ENCODE measurements around the gene SLC16A13.
"Not testable (repeated sequence)": the region's sequence is repeated elsewhere in the genome, so short reads cannot be mapped to it uniquely, and the experiment has no call there.

The SLC16A13 gene, protein sequence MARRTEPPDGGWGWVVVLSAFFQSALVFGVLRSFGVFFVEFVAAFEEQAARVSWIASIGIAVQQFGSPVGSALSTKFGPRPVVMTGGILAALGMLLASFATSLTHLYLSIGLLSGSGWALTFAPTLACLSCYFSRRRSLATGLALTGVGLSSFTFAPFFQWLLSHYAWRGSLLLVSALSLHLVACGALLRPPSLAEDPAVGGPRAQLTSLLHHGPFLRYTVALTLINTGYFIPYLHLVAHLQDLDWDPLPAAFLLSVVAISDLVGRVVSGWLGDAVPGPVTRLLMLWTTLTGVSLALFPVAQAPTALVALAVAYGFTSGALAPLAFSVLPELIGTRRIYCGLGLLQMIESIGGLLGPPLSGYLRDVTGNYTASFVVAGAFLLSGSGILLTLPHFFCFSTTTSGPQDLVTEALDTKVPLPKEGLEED

GRCh38 chr17:7035591-7036368 is at the start of gene SLC16A13:
Gene SLC16A13 (plus strand): TSS chr17:7036015. CDS start chr17:7036383, 368 bp downstream.
- DNase-seq (ENCODE audit: low spot score), result peak; percentile 99

DNA sequence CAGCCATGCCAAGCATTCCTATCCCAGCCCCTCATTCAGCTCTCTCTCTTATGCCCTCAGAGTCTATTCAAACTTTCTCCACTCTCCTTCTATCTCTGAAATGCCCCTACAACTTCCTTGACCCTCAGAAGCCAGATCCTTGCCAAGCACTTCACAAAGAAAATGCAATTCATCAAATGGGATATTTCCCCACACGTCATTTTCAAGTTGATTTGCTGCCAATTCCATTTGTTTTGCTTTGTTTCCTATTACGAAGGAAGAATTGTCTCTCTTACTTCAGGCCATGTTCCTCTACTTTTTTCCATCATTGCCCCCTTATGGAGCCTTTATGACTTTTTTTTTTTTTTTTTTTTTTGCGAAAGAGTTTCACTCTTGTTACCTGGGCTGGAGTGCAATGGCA is 49.1 kb upstream of the SLC16A13 start:
- no peak for DNase-seq (ENCODE audit: low spot score)

DNA sequence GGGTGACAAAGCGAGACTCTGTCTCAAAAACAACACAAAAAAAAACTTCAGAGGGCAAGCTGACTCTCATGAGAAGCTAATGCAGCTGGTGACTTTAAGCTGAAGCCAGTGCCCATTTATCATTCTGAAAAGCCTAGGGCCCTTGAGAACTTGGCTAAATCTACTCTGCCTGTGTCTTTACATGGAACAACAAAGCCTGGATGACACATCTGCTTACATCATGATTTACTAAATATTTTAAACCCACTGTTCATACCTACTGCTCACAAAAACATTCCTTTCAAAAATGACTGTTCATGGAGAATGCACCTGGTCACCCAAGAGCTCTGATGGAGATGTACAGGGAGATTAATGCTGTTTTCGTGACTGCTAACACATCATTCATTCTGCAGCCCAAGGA is 46.0 kb upstream of the SLC16A13 start:
- peak; percentile 47 for DNase-seq (ENCODE audit: low spot score)

GRCh38 chr17:6993613-6994056 is 42.2 kb upstream of the SLC16A13 start:
- DNase-seq (ENCODE audit: low spot score), result not testable (repeated sequence)

- no peak for DNase-seq (ENCODE audit: low spot score)
These were observed 41.7 kb upstream of the SLC16A13 start for GRCh38 chr17:6994118-6994598.

DNA sequence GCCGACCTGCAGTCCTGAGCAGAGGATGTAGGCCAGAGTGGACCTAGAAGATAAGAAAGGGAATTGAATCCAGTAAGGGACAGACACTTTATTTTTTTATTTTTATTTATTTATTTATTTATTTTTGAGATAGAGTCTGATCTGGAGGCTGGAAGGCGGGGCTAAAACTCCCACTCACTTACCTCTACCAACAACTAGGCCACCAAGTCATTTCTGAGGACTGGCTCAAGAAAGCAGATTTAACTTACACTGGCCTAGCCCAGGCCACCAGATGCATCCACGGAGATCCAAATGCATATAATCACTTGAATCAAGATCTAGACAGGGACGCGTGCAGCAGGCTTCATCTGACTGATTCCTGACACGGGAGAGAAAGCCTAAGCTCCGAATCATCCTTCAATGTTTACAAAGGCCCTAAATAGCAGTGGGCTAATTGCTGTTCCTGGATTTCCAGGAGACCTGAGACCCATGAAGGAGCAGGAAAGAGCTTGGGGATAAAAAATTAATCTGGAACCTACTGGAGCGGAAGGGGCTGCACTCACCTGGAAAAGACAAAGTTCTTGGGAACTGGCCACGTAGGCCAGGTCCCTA is 41.1 kb upstream of the SLC16A13 start:
- peak; percentile 68 for DNase-seq (ENCODE audit: low spot score)

DNA sequence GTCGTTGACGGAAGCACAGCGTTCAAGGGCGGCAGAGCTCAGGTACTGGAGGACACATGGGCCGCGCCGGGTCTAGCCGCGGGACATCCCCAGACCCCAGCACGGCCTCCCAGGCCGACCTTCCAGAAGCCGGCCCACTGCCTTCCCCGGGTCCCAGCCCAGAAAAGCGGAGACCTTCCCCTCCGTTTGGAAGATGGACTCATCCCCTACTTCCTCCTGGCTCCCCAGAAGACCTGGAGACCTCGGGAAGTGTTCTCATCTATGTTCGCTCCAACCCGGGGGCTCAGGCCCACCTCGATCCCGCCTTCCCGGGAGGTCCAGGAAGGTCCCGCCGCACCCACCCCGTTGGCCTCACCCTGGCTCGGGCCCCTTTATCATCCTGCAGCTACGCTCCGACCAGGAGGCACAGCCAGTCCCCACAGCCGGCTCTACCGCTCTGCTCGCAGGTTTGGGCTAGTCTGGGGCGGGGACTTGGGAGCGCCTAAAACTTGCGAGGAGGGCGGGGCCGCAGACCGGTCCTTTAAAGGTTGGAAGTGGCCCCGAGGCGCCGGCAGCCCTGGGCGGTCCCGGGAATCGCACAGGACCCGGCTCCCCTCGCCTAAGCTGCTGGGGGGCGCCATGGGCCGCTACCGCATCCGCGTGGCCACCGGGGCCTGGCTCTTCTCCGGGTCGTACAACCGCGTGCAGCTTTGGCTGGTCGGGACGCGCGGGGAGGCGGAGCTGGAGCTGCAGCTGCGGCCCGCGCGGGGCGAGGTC is 40.1 kb upstream of the SLC16A13 start, which contains the start of gene ALOX12:
ALOX12 (plus strand) TSS at position 550 of the 756 bp plus-strand sequence; CDS start at position 619, 69 bp downstream.
- DNase-seq (ENCODE audit: low spot score), result no peak

- DNase-seq (ENCODE audit: low spot score), result no peak
These were observed 39.4 kb upstream of the SLC16A13 start for GRCh38 chr17:6996256-6997011.

- peak; percentile 31 for DNase-seq (ENCODE audit: low spot score)
These were observed 38.6 kb upstream of the SLC16A13 start for GRCh38 chr17:6997171-6997570.

DNA sequence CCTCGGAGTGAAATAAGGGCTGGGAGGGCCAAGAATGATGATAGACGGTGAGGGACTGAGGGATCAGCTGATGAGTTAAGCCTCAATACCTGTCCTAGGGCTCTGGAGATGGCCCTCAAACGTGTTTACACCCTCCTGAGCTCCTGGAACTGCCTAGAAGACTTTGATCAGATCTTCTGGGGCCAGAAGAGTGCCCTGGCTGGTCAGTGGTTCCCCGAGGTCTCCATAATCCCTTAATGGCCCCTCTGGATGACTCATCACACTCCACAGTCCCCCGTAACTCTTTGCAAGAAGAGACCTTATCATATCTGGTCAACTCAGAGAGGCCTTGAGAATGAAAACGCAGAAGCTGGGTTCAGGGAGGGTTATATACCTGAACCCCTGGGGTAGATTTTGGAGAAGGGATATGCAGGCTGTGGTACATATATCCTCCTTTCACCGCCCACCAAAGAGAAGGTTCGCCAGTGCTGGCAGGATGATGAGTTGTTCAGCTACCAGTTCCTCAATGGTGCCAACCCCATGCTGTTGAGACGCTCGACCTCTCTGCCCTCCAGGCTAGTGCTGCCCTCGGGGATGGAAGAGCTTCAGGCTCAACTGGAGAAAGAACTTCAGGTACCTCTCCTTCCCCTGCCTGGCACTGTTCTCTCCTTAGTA is 36.8 kb upstream of the SLC16A13 start:
- no peak for DNase-seq (ENCODE audit: low spot score)

GRCh38 chr17:7001318-7001961 is 34.4 kb upstream of the SLC16A13 start:
- peak; percentile 24 for DNase-seq (ENCODE audit: low spot score)

GRCh38 chr17:7002288-7003047 is 33.3 kb upstream of the SLC16A13 start:
- DNase-seq (ENCODE audit: low spot score), result no peak

- DNase-seq (ENCODE audit: low spot score), result no peak
These were observed 32.1 kb upstream of the SLC16A13 start for GRCh38 chr17:7003745-7004144.

DNA sequence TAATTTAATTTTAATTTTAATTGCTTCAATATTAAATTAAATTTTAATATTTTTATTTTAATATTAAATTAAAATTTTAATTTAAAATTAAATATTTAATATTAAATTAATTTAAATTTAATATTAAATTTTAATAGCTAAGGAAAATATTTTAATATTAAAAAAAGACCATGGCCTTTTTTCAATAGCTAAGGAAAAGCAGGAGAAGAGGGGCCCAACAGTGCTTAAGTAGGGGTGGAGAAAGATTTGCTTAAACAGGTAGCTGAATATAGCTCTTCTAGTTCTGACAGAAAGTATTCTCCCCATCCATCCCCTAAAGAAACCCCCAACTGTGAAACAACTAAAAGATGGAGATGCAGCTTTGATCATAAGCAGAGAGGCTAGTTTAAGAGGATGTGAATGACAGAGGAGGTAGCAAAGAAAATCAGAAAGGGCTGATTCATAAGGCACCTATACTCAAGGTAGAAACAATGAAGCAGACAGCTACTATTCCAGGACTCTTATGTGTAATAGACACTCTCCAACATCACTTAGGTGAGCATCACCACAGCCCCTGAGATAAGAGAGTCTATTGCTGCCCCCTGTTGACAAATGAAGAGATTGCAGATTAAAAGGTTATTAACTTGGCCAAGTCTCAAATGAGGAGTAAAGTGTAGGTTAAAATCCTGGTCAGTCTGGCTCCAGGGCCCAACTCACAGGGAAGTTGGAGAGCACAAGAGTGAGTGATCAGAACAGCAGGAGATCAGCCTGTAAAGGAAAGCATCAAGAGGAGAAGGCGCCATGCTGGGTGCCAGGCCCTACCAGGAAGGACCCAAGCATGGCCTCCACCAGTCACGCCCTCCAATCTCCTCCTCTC is 31.2 kb upstream of the SLC16A13 start:
- DNase-seq (ENCODE audit: low spot score), result peak; percentile 81

DNA sequence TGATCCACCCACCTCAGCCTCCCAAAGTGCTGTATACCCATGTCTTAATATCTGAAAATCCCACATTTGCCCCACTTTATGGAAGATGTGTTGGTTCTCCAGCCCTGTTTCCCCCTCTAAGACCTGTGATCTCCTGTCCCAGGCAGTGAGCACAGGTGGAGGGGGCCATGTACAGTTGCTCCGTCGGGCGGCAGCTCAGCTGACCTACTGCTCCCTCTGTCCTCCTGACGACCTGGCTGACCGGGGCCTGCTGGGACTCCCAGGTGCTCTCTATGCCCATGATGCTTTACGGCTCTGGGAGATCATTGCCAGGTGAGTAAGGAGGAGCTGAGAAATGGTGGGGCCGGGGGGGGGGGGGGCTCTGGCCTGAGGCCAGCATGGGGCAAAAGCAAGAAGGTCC is 30.1 kb upstream of the SLC16A13 start:
- no peak for DNase-seq (ENCODE audit: low spot score)

GRCh38 chr17:7007143-7007542 is 28.7 kb upstream of the SLC16A13 start:
- no peak for DNase-seq (ENCODE audit: low spot score)

- DNase-seq (ENCODE audit: low spot score), result no peak
These were observed 25.3 kb upstream of the SLC16A13 start for GRCh38 chr17:7010523-7010922.

DNA sequence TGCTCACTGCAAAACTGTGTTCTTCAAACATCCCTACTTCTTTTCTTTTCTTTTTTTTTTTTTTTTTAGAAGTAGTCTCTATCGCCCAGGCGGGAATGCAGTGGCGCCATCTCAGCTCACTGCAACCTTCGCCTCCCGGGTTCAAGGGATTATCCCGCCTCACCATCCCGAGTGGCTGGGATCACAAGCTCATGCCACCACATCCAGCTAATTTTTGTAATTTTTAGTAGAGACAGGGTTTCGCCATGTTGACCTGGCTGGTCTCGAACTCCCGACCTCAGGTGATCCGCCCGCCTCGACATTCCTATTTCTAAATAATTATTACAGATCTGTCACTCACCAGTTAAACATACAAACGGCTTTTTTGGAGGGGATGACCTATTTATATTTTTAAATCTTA is 24.4 kb upstream of the SLC16A13 start:
- DNase-seq (ENCODE audit: low spot score), result no peak

All from kidney tubule cell (primary cell).